Endodermal cell (in vitro differentiated cells): ENCODE measurements around the gene DNAH11. TPM values are rescaled to one million over a fixed set of nuclear protein-coding genes. Genes with fewer than 3 reads are reported as not detected.

Experiments
- DNase-seq: peaks from one replicate; pipeline ENCODE4 v3.0.0-alpha.2; 2017
- H3K27ac ChIP-seq: 2 replicates; pipeline ENCODE4 v1.5.1; 2013; ENCODE audit warnings: mild to moderate bottlenecking, low read depth, low read length, moderate library complexity
- H3K27me3 ChIP-seq: 2 replicates; pipeline ENCODE4 v1.6.1; 2013; ENCODE audit warnings: mild to moderate bottlenecking, low read length, moderate library complexity; ENCODE audit not compliant: insufficient read depth, control insufficient read depth, poor library complexity, severe bottlenecking
- H3K36me3 ChIP-seq: 2 replicates; pipeline ENCODE4 v1.7.0; 2013; ENCODE audit warnings: mild to moderate bottlenecking, low read length, moderate library complexity; ENCODE audit not compliant: control insufficient read depth, insufficient read depth
- H3K4me1 ChIP-seq: one replicate; pipeline ENCODE4 v1.7.0; 2013; ENCODE audit warnings: low read length; ENCODE audit not compliant: control insufficient read depth, insufficient read depth
- H3K4me3 ChIP-seq: 2 replicates; pipeline ENCODE4 v1.5.1; 2013; ENCODE audit warnings: mild to moderate bottlenecking, low read length, moderate library complexity
- H3K9ac ChIP-seq: 2 replicates; pipeline ENCODE4 v1.6.1; 2013; ENCODE audit warnings: mild to moderate bottlenecking, low read length, moderate library complexity; ENCODE audit not compliant: poor library complexity, severe bottlenecking; ENCODE audit errors: extremely low read depth
- H3K9me3 ChIP-seq: 2 replicates; pipeline ENCODE4 v1.6.1; 2013; ENCODE audit warnings: mild to moderate bottlenecking, low read length, moderate library complexity; ENCODE audit not compliant: control insufficient read depth
- H3K27ac Mint-ChIP-seq: 2 replicates; pipeline ENCODE4 v1.8.0; 2020; ENCODE audit warnings: mixed read lengths
- H3K27me3 Mint-ChIP-seq: 2 replicates; pipeline ENCODE4 v1.8.0; 2021; ENCODE audit warnings: mild to moderate bottlenecking, mixed read lengths; ENCODE audit not compliant: insufficient read depth
- H3K36me3 Mint-ChIP-seq: 2 replicates; pipeline ENCODE4 v1.8.0; 2020; ENCODE audit warnings: low read depth, mixed read lengths
- H3K4me1 Mint-ChIP-seq: 2 replicates; pipeline ENCODE4 v1.8.0; 2020; ENCODE audit warnings: mixed read lengths
- H3K4me3 Mint-ChIP-seq: 2 replicates; pipeline ENCODE4 v1.8.0; 2020; ENCODE audit warnings: mild to moderate bottlenecking, moderate library complexity, mixed read lengths
- H3K9me3 Mint-ChIP-seq: 2 replicates; pipeline ENCODE4 v1.8.0; 2020; ENCODE audit warnings: mild to moderate bottlenecking, mixed read lengths
- CTCF ChIP-seq: fragments of 200-600 bp; sonication (generic); conservative IDR thresholded peaks from 2 replicates; pipeline ENCODE4 v1.5.0; 2021; ENCODE audit warnings: antibody characterized with exemption, mild to moderate bottlenecking
- WGBS, 2 experiments: methylation state at CpG; one replicate each; pipeline versions ENCODE4 v1.1.5 to v1.1.7; 2013; ENCODE audit warnings: missing lambda C conversion rate in 2 of 2, mixed read lengths in 1 of 2; ENCODE audit not compliant: insufficient coverage in 1 of 2, insufficient read length in 1 of 2; 5-methylcytosine and 5-hydroxymethylcytosine counted together
- total RNA-seq, 2 donors: library from RNA; stranded (reverse); fragmentation: NEBNext Ultra II Directional in 1 of 2; extraction: Animal tissue kit (Norgen Biotek cat#: 25700) in 1 of 2; gene quantifications; 2 replicates in 1 of 2; 3 replicates in 1 of 2; pipeline ENCODE4 v1.2.1, GENCODE V29; 2021

The DNAH11 gene
- total RNA-seq, 2 donors from 2014 or later: 0.80 to 0.99 TPM

- no peak for DNase-seq
- H3K27ac ChIP-seq: no peak overlapping the region
- Mint-ChIP-seq H3K9me3 (peaks cover 6% of the 10 kb centered on the region), H3K27me3 (no peaks in the 10 kb centered on the region), H3K27ac (no peak overlapping the region), H3K4me3 (no peak overlapping the region), H3K4me1 (peaks cover 2% of the 10 kb centered on the region), H3K36me3 (no peaks in the 10 kb centered on the region)
- H3K4me3 ChIP-seq: no peak overlapping the region
- H3K9me3 ChIP-seq: no peaks in the 10 kb centered on the region
- H3K4me1 ChIP-seq: no peaks in the 10 kb centered on the region
- H3K9ac ChIP-seq: no peak overlapping the region
- no peak for TF ChIP-seq CTCF
- H3K36me3 ChIP-seq: no peaks in the 10 kb centered on the region
- no peaks in the 10 kb centered on the region for H3K27me3 ChIP-seq
Measured at GRCh38 chr7:21624320-21624719, 81.5 kb downstream of the DNAH11 start.

- Histone ChIP-seq H3K27me3 (no peaks in the 10 kb centered on the region), H3K9me3 (no peaks in the 10 kb centered on the region), H3K36me3 (no peaks in the 10 kb centered on the region), H3K4me1 (no peaks in the 10 kb centered on the region), H3K4me3 (no peak overlapping the region), H3K9ac (no peak overlapping the region), H3K27ac (no peak overlapping the region)
- no peak overlapping the region for H3K27ac Mint-ChIP-seq
- no peak for TF ChIP-seq CTCF
- H3K4me3 Mint-ChIP-seq: no peak overlapping the region
- no peaks in the 10 kb centered on the region for H3K4me1 Mint-ChIP-seq
- no peaks in the 10 kb centered on the region for H3K27me3 Mint-ChIP-seq
- no peak for DNase-seq
- H3K36me3 Mint-ChIP-seq: no peaks in the 10 kb centered on the region
- WGBS, 2 experiments: 91 to 100% methylated on average over 2 to 4 of the region's 4 CpGs
- H3K9me3 Mint-ChIP-seq: no peaks in the 10 kb centered on the region
Measured at GRCh38 chr7:21636694-21637093, 93.9 kb downstream of the DNAH11 start.

- no peak overlapping the region for H3K27ac Mint-ChIP-seq
- Histone ChIP-seq H3K9ac (no peak overlapping the region), H3K9me3 (no peaks in the 10 kb centered on the region), H3K4me1 (peaks cover 10% of the 10 kb centered on the region), H3K4me3 (no peak overlapping the region), H3K36me3 (no peaks in the 10 kb centered on the region), H3K27ac (no peak overlapping the region), H3K27me3 (no peaks in the 10 kb centered on the region)
- TF ChIP-seq CTCF: no peak
- 90 to 97% methylated on average over 2 to 3 of the region's 3 CpGs for WGBS, 2 experiments
- no peaks in the 10 kb centered on the region for H3K27me3 Mint-ChIP-seq
- no peak for DNase-seq
- H3K4me1 Mint-ChIP-seq: peaks cover 7% of the 10 kb centered on the region
- no peak overlapping the region for H3K4me3 Mint-ChIP-seq
- no peaks in the 10 kb centered on the region for H3K36me3 Mint-ChIP-seq
- no peaks in the 10 kb centered on the region for H3K9me3 Mint-ChIP-seq
Measured at GRCh38 chr7:21639206-21639868, 96.5 kb downstream of the DNAH11 start.
